MG63 (cell line): ENCODE data around the gene TAS2R42. TPM values are rescaled to one million over a fixed set of nuclear protein-coding genes. Genes with fewer than 3 reads are reported as not detected.

ENCODE experiments used
- DNase-seq: peaks from one replicate; pipeline ENCODE4 v3.0.0-alpha.2; 2020
- H3K27me3 ChIP-seq: fragments of 250-450 bp; sonication (Bioruptor Pico); 2 replicates; pipeline ENCODE4 v1.5.1; 2020; ENCODE audit warnings: mild to moderate bottlenecking, moderate library complexity
- H3K36me3 ChIP-seq: fragments of 250-450 bp; sonication (Bioruptor Pico); 2 replicates; pipeline ENCODE4 v1.5.1; 2020; ENCODE audit warnings: mild to moderate bottlenecking, moderate library complexity
- H3K4me3 ChIP-seq: fragments of 250-450 bp; sonication (Bioruptor Pico); 2 replicates; pipeline ENCODE4 v1.5.1; 2020; ENCODE audit warnings: mild to moderate bottlenecking, moderate library complexity
- H3K9me3 ChIP-seq: fragments of 250-450 bp; sonication (Bioruptor Pico); 2 replicates; pipeline ENCODE4 v1.5.1; 2020; ENCODE audit warnings: mild to moderate bottlenecking, moderate library complexity
- total RNA-seq: library from RNA; depleted of rRNA; stranded (reverse); fragments of >200 nt; shearing (Covaris generic); gene quantifications from 2 replicates; pipeline ENCODE4 v1.2.3, GENCODE V29; 2014; ENCODE audit warnings: low replicate concordance; rRNA removed

Gene TAS2R42
- total RNA-seq, 1 experiment from 2014 or later: not detected

DNA sequence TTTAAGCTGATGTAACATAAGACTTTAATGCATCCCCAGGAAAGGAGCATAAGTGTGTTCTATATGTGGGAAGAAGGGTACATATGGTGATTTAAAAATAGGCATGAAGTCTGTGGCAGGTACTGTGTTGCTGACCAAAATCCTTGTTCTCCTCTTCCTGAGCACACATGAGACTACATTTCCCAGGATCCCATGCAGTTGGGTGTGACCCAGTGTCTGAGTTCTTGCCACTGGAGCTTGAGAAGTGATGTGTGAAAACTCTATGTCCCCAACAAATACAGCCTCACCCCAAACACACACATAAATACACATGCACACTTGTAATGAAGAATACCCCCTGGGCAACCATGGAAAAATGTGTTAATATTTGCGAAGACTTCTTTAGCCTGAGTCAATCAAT is 24.2 kb downstream of the TAS2R42 start:
- no peak overlapping the region for H3K4me3 ChIP-seq
- DNase-seq: no peak
- no peaks in the 10 kb centered on the region for H3K27me3 ChIP-seq
- 0 out of 2 replicates have a peak, but pooled peaks cover 2% of the 10 kb centered on the region for H3K9me3 ChIP-seq
- peaks cover 42% of the 10 kb centered on the region for H3K36me3 ChIP-seq

DNA sequence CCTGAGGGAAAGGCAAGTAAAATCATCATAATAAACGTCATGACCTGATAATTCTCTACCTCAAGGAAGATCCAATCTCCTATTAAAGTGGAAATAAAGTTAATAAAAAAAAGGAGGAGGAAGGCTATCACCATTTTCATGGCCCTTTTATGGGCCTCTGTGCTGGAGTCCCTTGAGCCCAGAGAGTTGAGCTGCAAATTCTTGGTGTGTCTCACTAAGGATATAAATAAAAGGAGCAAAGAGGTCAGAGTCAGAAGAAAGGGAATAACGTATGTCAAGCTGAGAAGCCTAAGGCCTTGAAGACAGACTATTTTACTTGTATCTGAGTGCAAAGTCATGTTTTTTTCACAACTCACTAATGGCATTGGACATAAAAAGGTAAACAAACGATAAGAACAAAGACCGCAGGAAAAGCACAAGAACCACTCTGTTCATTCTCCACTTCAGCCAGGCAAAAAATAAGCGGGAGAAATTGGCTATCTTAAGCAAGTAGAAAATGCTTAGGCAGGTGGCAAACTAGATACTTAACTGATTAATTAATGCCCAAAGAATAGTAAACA is 27.8 kb downstream of the TAS2R42 start:
- no peak overlapping the region for H3K4me3 ChIP-seq
- no peak for DNase-seq
- no peaks in the 10 kb centered on the region for H3K27me3 ChIP-seq
- H3K36me3 ChIP-seq: peaks cover 25% of the 10 kb centered on the region
- H3K9me3 ChIP-seq: peaks cover 7% of the 10 kb centered on the region; the same call in 1 of the 2 replicates

DNA sequence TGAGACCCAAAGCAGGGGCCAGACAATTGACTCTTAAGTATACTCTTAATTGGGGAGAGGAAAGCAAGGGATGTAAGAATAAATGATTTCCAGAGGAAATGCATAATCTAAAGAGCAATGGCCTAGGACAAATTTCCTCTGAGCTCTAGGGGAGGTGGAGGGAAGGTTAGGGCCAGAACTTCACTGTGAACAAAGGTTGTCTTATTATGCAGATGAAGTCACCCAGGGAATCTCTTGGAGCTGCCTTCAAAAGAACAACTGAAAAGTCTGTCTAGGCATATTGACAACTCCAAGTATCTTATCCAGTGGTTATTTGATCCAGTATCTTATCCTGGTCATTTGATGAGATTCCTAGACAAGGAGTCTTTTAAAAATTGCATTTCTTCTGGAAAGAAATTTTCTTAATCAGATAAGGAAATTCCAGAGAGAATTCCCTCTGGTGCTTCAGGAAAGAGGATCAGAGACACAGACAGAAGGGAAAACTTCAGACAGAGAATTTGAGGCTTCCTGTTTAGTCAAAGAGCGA is 32.3 kb downstream of the TAS2R42 start:
- no peak for DNase-seq
- Histone ChIP-seq H3K4me3 (no peak overlapping the region), H3K27me3 (no peaks in the 10 kb centered on the region), H3K9me3 (peaks cover 7% of the 10 kb centered on the region; the same call in 1 of the 2 replicates), H3K36me3 (peaks cover 16% of the 10 kb centered on the region)

DNA sequence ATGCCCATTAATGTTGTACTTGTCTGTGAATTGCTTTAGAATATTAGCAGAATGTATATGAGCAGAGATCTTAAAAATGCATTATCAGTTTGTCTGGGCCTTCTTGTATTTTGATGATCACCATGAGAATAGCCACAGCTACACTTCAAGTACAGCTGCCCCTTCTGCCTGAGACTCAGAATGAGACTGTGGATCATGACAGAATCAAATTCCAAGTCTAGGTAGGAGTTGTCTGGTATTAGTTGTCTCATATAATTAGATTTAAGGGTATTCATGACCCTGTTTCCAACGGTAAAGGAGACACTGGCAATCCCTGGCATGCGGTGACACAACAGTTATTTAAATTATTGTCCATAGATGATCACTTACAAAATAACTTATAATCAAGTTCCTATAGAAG is 34.0 kb downstream of the TAS2R42 start:
- DNase-seq: no peak
- Histone ChIP-seq H3K36me3 (peaks cover 9% of the 10 kb centered on the region), H3K27me3 (no peaks in the 10 kb centered on the region), H3K9me3 (peaks cover 5% of the 10 kb centered on the region; the same call in 1 of the 2 replicates), H3K4me3 (no peak overlapping the region)

DNA sequence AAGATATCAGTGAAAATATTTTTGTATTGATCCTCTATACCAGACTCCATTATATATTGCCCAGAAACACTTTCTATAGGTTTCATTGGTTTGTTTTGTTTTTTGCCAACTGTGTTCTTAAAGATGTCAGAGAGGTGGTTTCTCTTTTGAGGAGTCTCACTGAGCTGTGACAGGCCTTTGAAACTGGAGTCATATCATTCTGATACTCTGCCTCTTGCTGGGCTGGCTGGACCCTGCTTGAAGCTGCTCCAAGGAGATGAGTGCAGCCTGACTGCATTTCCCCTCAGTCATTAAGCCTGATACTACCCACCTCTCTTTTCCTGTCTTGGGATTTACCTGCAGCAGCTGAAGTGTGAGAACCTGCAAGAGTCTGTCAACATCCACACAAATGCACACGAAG is 35.9 kb downstream of the TAS2R42 start:
- no peaks in the 10 kb centered on the region for H3K27me3 ChIP-seq
- no peaks in the 10 kb centered on the region; the same call in 1 of the 2 replicates for H3K9me3 ChIP-seq
- peaks cover 4% of the 10 kb centered on the region for H3K36me3 ChIP-seq
- no peak overlapping the region for H3K4me3 ChIP-seq
- DNase-seq: no peak

DNA sequence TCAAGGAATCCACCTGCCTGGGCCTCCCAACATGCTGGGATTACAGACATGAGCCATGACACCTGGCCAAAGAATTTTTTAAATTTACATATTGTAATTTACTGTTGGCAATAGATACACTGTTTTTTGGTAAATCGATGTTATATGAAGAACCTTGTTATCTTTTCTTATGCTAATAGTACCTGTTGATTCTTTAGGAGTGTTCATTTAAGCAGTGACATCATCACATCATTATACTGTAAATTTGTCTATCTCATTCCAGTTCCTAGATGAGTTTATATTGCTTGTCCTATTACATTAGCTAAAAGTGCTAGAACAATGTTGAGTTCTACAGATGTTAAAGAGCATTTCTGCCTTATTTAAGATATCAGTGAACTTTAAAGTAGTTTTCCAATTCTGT is 39.3 kb downstream of the TAS2R42 start:
- Histone ChIP-seq H3K36me3 (peaks cover 4% of the 10 kb centered on the region), H3K27me3 (no peaks in the 10 kb centered on the region), H3K4me3 (no peak overlapping the region), H3K9me3 (peaks cover 4% of the 10 kb centered on the region)
- DNase-seq: no peak

DNA sequence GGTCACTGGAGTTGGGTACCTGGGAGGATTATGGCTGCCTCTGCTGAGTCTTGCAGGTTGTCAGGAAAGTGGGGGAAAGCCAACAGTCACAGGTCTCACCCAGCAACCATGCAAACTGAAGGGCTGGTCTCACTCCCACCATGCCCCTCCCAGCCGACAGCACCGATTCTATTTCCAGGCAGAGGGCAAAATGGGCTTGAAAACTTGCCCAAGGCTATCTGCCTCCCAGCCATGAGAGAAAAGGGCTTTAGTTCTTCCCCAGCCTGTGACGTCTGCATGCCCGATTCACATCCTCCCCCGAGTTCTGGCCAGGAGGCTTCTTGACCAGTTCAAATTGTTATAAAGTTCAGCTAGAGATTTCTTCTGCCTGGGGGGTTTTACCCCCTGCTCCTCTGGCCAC is 42.4 kb downstream of the TAS2R42 start:
- H3K4me3 ChIP-seq: no peak overlapping the region
- no peaks in the 10 kb centered on the region for H3K27me3 ChIP-seq
- peaks cover 4% of the 10 kb centered on the region for H3K9me3 ChIP-seq
- peaks cover 13% of the 10 kb centered on the region for H3K36me3 ChIP-seq
- no peak for DNase-seq

DNA sequence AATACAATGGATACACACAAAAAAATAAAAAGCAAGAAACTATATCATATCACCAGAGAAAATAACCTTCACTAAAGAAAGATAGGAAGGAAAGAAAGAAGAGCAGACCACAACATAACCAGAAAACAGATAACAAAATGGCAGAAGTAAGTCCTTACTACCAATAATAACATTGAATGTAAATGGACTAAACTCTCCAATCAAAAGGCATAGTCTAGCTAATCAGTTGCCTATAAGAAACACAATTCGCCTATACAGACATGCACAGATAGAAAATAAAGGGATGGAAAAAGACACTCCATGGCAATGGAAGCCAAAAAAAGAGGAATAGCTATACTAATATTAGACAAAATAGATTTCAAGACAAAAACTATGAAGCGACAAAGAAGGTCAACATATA is 43.4 kb downstream of the TAS2R42 start:
- DNase-seq: no peak
- no peak overlapping the region for H3K4me3 ChIP-seq

DNA sequence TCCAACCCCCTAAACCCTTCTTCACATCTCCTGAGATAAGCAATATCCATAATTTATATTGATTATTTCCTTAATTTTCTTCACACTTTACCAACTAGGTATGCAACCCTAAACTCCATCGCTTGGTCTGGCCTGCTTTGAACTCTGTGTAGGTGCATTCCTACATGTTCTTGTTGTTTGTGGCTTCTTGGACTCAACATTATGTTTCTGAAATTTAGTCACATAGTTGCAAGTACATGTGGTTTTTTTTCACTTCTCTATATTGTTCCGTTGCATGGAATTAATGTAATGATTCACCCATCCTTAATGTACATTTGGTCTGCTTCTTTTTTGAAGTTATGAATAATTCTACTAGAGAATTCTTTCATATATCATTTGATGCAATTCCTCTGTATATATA is 50.7 kb downstream of the TAS2R42 start:
- H3K9me3 ChIP-seq: no peaks in the 10 kb centered on the region
- DNase-seq: no peak
- no peaks in the 10 kb centered on the region for H3K27me3 ChIP-seq
- peaks cover 4% of the 10 kb centered on the region for H3K36me3 ChIP-seq
- H3K4me3 ChIP-seq: no peak overlapping the region

More for the DNA sequence above, 43.4 kb downstream of the TAS2R42 start:
- Histone ChIP-seq H3K27me3 (no peaks in the 10 kb centered on the region), H3K36me3 (peaks cover 13% of the 10 kb centered on the region), H3K9me3 (peaks cover 4% of the 10 kb centered on the region; the same call in 1 of the 2 replicates)

Other genes with a start within 250 kb of the TAS2R42 start
- gene TAS2R14, start 247.7 kb downstream of the TAS2R42 start, total RNA-seq: 0.12 and 2.6 TPM in 2 replicates
- not detected in 2 replicates for gene TAS2R50, start 200.0 kb downstream of the TAS2R42 start, total RNA-seq
- not detected in 2 replicates for gene TAS2R20, start 188.6 kb downstream of the TAS2R42 start, total RNA-seq
- gene TAS2R19, start 164.3 kb downstream of the TAS2R42 start, total RNA-seq: not detected in 2 replicates
- gene TAS2R31, start 155.5 kb downstream of the TAS2R42 start, total RNA-seq: 1.8 TPM in 1 of 2 replicates, not detected in the other
- 0.10 TPM in 1 of 2 replicates, not detected in the other for gene TAS2R46, start 124.6 kb downstream of the TAS2R42 start, total RNA-seq
- not detected in 2 replicates for gene TAS2R43, start 94.6 kb downstream of the TAS2R42 start, total RNA-seq
- not detected in 2 replicates for gene TAS2R30, start 52.3 kb downstream of the TAS2R42 start, total RNA-seq
- 5.2 and 8.0 TPM in 2 replicates for gene SMIM10L1, start 15.7 kb downstream of the TAS2R42 start, total RNA-seq
- not detected in 2 replicates for gene PRB3, start 82.8 kb upstream of the TAS2R42 start, total RNA-seq
- gene PRB4, start 123.5 kb upstream of the TAS2R42 start, total RNA-seq: not detected in 2 replicates
- gene PRB2, start 208.6 kb upstream of the TAS2R42 start, total RNA-seq: not detected in 2 replicates